ENCODE data around the gene RAB11A. TPM values are rescaled to one million over a fixed set of nuclear protein-coding genes. Genes with fewer than 3 reads are reported as not detected.

The RAB11A gene
- total and polyA plus RNA-seq, 9 of the 15 experiments (the other 6 are each of a cell fraction or from before 2014, with no cell fraction given) = 129 to 369 (median 245) TPM

GRCh38 chr15:65834603-65835282 lies 34.5 kb upstream of the RAB11A start:
- DNase-seq (ENCODE audit: extremely low read depth in 1 of 4, low spot score in 3 of 4) (peak in 2 of 4 experiments; percentile 41 to 61), FAIRE-seq (no peak), ATAC-seq (no peak)
- no peaks in the 10 kb centered on the region for H3K36me3 ChIP-seq (ENCODE audit: control insufficient read depth, insufficient read depth, low read length)
- BruUV-seq (replicated peaks) = no TSS peak
- no peaks in the 10 kb centered on the region for H3K9me3 ChIP-seq (replicated peaks; ENCODE audit: control insufficient read depth, insufficient read depth, low read depth, low read length)
- WGBS (ENCODE audit: insufficient coverage, low coverage, missing lambda C conversion rate) = 40% methylated on average over 8 of the region's 8 CpGs
- no peaks in the 10 kb centered on the region for H3K79me2 ChIP-seq (ENCODE audit: control insufficient read depth, insufficient read depth, low read length)
- H2AFZ ChIP-seq (ENCODE audit: low read depth, low read length) = peak overlapping the region; percentile 92
- peak; percentile 51 for TF ChIP-seq CBFA2T3 (IDR thresholded peaks at IDR 0.05)
- TF ChIP-seq ZFX (CRISPR knock-in tag; IDR thresholded peaks at IDR 0.05) = peak; percentile 30; the same call in 1 of the 2 replicates
- TF ChIP-seq ARID1B (IDR thresholded peaks at IDR 0.05) = peak; percentile 46; the same call in 1 of the 2 replicates
- peak; percentile 38; the same call in 1 of the 2 replicates for TF ChIP-seq ADNP (tag; IDR thresholded peaks at IDR 0.05)
- peak; percentile 21; the same call in 1 of the 2 replicates for TF ChIP-seq DPF2 (IDR thresholded peaks at IDR 0.05)
- TF ChIP-seq BDP1 (IDR thresholded peaks at IDR 0.05; ENCODE audit: insufficient read depth, insufficient read length) = no peak
- 0 out of 2 replicates have a peak, but pooled peaks have one; percentile 45 for TF ChIP-seq CUX1 (CRISPR knock-in tag; IDR thresholded peaks at IDR 0.05)
- peak; percentile 35; the same call in 1 of the 2 replicates for TF ChIP-seq TAL1 (IDR thresholded peaks at IDR 0.05)
- peak; percentile 54 for TF ChIP-seq TCF3 (CRISPR knock-in tag; IDR thresholded peaks at IDR 0.05)
- 0 out of 2 replicates have a peak, but pooled peaks have one; percentile 15 for TF ChIP-seq DMBX1 (CRISPR knock-in tag; IDR thresholded peaks at IDR 0.05; ENCODE audit: borderline replicate concordance)
- TF ChIP-seq ZBTB26 (CRISPR knock-in tag; IDR thresholded peaks at IDR 0.05) = no peak
- in situ Hi-C loops (cut with MboI) = no loop called here
- H3K4me2 ChIP-seq (ENCODE audit: insufficient read depth, low read length) = peak overlapping the region; percentile 44
- H3K4me1 ChIP-seq (replicated peaks in 1 of 2; ENCODE audit: control insufficient read depth in 2 of 2, insufficient read depth in 2 of 2, low read length in 2 of 2) = peaks cover 22 to 51% of the 10 kb centered on the region in 2 experiments
- no peaks in the 10 kb centered on the region for H4K20me1 ChIP-seq (replicated peaks; ENCODE audit: control insufficient read depth, insufficient read depth, low read length)
- intact Hi-C loops (cut with micrococcal nuclease) = loop anchor here (5.0 kb wide), 2 partner anchors 33 to 197 kb away; partner anchors contain the start of gene RAB11A
- peak overlapping the region in 1 of 2 experiments; percentile 33; a peak in 1 of 4 replicates for H3K9ac ChIP-seq (ENCODE audit: insufficient read depth in 1 of 2, low read depth in 2 of 2, low read length in 2 of 2)
- no peaks in the 10 kb centered on the region for H3K9me1 ChIP-seq (ENCODE audit: control insufficient read depth, insufficient read depth, low read length)
- no peak overlapping the region for H3K4me3 ChIP-seq
- H3K27ac ChIP-seq (ENCODE audit: extremely low read depth, low read depth, low read length) = peak overlapping the region; percentile 49
- ChIA-PET CTCF (ENCODE audit: low intra/inter-chr PET ratio) (no interaction called here), POLR2A (interaction anchor here (1.1 to 2.1 kb wide), 3 partner anchors 11 to 20 kb away, joined by 3 to 6 read pairs (median 5); no protein-coding TSS in a partner anchor)
- no peaks in the 10 kb centered on the region for H3K27me3 ChIP-seq (ENCODE audit: control insufficient read depth in 2 of 2, insufficient read depth in 2 of 2, low read length in 2 of 2)

Data from K562 (cell line).